GM19043 (cell line): ENCODE measurements around the gene TSPAN12.
"Not testable (repeated sequence)": the region's sequence is repeated elsewhere in the genome, so short reads cannot be mapped to it uniquely, and the experiment has no call there.

Experiments used
- ATAC-seq: cut with Tn5 transposase; IDR thresholded peaks from one replicate; pipeline ENCODE4 v1.9.1; 2021; ENCODE audit warnings: low read depth; ENCODE audit not compliant: unreplicated experiment

Gene TSPAN12, protein sequence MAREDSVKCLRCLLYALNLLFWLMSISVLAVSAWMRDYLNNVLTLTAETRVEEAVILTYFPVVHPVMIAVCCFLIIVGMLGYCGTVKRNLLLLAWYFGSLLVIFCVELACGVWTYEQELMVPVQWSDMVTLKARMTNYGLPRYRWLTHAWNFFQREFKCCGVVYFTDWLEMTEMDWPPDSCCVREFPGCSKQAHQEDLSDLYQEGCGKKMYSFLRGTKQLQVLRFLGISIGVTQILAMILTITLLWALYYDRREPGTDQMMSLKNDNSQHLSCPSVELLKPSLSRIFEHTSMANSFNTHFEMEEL

DNA sequence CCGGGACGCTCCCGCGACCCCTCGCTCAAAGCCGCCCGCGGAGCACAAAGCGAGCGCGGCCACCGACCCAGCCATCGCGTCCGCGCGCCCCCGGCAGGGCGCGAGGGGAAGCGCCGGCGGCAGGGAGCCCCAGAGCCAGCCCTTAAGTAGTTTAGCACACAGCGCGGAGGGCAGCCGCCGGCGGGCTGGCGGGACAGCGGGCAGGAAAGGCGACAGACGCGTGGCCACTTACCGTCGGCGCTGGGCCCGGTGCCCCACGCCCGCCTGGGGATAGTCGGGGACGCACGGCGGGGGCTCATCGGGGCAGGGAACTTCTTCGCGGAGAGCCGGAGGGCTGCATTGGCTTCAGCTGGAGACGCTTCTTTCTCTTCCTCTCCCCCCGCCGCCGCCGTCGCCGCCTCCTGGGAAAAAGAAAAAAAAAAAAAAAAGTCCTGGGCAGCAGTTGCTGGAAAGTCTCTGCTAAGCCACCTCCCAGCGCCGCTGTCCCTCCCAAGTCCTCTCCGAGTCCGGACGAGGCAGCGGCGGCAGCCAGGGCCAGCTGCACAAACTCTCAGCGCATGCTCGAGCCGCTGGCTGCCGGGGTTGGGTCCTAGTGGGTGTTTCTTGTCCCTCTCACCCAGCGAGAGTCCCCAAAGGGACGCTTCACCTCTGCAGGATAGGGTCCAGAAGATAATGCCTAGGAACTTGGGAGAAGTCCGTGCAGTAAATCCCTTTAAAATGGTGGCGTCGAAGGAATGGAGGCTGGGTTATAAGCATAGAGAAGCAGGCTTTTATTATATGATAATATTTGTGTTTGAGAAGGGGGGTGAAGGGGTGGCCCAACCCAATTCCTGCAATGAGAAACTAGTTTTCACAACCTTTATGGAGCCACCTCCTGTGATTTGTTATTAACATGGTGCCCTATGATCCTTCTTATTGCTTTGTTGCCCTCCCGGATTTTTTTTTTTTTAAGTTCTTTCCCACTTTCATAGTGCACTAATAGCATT lies at the start of gene TSPAN12:
TSPAN12 (minus strand) TSS at position 557 of the 986 bp plus-strand sequence. CDS start 1,381 bp downstream, outside the sequence.
- peak; percentile 74 for ATAC-seq

DNA sequence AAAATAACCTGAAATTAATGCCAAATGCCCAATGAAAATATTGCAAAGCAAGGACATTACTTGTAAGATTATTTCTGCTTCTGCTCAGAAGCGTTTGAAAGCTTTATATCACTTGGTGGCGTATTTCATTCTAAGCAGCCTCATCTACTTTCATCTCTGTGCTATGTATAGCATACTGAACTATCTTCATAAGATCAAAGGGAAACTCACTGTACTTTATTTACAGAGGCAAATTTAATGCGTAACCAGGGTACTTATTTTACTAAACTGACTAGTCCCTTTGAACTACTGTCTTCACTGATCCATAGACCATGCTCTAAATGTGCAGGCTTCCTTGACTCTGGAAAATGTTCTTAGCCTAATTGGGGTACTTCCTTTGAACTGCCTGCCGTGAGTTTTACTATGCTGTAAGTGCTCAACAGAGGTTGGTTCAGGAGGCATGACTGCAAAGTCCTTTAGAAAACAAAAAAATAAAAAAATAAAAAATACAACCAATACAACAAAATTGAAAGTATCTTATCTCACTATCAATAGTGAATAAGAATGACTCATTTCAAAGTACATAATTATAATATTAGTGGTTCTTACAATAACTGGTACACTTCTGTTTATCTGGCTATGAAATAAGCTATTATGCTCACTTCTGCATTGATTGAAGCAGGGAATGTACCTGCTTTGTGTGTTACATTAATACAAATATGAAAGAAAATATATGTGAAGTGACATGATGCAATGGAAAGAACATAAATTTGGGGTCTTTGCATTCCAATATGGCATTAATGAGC lies 41.0 kb upstream of the TSPAN12 start:
- peak; percentile 41 for ATAC-seq

DNA sequence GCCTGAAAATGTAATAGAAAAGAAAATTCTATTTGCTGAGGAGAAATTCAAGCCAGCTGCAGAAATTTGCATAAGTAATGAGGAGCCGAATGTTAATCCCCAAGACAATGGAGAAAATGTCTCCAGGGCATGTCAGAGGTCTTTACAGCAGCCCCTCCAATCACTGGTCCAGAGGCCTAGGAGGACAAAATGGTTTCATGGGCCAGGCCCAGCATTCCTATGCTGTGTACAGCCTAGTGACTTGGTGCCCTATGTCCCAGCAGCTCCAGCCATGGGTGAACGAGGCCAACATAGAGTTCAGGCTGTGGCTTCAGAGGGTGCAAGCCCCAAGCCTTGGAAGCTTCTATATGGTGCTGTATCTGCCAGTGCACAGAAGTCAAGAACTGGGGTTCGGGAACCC lies 37.3 kb upstream of the TSPAN12 start:
- ATAC-seq = not testable (repeated sequence)

DNA sequence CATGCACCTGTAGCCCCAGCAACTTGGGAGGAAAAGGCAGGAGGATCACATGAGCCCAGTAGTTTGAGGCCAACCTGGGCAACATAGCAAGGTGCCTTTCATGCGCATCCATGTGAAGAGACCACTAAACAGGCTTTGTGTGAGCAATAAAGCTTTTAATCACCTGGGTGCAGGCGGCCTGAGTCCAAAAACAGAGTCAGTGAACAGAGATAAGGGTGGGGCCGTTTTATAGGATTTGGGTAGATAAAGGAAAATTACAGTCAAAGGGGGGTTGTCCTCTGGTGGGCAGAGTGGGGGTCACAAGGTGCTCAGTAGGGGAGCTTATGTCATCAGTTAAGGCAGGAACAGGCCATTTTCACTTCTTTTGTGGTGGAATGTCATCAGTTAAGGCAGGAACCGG lies 27.7 kb upstream of the TSPAN12 start:
- not testable (repeated sequence) for ATAC-seq

DNA sequence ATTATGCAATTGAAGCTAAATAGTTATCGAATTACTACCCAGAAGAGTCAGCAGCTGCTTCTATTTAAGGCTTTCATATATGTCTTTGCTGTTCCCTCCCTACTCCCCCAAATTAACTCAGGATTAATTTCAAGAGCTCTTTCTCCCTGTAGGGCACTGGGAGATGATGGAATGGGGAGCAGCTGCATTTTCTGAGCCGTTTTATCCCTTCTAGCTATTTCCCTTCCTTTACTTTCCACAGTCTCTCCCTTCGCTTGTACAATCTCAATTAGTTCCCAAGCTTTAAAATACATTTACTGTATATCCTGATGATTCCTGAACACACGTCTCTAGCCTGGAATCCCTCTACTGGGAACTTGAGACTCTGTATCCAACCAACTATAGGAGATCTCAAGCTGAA lies 19.8 kb upstream of the TSPAN12 start:
- no peak for ATAC-seq

DNA sequence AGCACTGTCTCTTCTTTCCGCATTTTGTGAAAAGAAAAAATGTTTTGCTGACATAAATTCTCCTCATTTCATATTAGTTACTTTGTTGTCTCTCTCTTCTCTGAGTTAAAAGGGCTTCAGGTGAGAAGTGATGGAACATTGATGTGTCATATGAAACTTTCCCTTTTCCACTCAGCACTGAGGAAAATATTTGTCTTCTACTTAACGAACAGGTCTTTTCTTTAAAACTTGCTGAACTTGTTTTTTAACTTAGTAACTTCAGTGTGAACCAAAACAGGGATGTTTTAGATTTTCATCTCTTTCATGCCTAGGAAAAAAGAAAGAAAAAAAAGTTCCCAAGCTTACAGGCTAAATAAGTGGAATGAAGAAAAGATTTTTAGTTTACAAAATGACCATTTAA lies 19.0 kb upstream of the TSPAN12 start:
- no peak for ATAC-seq

DNA sequence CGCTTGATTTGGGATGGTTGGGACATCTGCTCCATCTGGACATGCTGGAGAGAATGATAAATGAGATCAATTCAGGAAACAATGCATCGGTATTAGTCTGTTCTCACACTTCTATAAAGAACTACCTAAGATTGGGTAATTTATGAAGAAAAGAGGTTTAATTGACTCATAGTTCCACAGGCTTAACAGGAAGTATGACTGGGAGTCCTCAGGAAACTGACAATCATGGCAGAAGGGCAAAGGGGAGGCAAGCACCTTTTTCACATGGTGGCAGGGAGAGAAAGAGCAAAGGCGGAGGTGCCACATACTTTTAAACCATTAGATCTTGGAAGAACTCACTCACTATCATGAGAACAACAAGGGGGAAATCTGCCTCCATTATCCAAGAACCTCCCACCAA lies 16.8 kb upstream of the TSPAN12 start:
- no peak for ATAC-seq

DNA sequence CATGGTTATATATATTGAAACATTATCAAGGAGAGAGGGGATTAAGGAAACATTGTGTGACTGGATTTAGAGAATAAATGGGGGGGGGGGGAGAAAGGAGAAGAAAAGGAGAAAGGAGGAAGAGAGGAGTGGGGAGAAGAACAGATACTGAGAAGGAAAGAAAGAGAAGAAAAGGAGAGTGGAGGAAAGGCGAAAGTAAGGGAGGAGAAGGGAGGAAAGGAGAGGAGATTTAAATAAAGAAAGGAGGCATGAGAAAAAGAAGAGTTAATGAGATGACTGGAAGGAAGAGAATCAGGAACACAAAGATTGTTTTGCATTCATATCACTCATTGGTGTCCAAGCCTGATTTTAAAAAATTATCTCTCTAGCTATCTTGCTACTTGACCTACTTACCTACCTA lies 16.1 kb upstream of the TSPAN12 start:
- ATAC-seq = no peak

DNA sequence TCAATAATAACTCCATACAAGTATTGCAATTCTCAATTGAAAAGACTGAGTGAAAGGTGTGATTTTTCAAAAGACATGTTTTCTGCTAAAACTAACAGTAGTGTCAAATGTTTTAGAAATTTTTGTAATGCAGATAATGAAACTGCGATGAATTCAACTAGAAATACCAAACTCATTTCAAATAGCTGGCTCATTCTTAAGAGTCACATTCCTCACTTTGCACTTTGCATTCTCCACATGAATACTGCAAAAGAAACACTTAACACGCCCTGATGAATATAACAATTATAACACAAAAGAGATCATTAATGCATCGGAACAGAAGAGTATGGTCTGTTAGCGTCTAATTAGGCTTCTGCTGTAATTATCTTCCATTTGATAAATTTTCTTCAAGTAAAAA lies 15.5 kb upstream of the TSPAN12 start:
- ATAC-seq = no peak

DNA sequence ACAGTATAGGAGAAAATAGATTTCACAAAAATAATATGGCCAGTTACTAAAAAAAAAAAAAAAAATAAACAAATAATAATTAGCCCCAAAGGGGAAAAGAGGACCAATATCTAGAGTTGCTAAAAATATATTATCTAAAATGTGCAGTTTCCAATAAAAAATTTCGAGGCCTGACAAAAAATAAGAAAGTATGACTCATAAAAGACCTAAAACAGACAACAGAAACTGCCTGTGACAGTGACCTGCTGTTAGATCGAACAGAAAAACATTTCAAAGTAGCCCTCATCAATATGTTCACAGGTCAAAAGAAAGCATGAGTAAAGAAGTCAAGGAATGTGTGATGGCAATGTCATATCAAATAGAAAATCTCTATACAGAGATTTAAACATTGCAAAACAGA lies 11.8 kb upstream of the TSPAN12 start:
- ATAC-seq = peak; percentile 52

DNA sequence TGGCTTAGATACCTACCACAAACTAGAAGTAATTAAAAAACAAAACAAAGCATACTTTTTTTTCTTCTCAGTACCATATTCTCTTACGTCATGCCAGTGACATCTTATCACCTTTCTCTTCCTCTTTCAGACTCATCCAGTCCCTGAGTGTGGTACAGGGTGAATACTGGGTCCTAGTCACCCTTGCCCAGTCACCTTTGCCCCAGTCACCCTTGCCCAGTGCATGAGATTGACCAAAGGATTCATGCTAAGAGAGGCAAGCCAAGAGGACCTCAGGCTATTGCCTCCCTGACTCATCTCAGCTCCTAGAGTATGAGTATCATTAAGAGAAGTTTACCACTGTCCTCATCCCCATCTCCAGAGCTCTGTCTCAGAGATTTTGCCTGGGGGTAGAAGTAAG lies 10.0 kb upstream of the TSPAN12 start:
- no peak for ATAC-seq

DNA sequence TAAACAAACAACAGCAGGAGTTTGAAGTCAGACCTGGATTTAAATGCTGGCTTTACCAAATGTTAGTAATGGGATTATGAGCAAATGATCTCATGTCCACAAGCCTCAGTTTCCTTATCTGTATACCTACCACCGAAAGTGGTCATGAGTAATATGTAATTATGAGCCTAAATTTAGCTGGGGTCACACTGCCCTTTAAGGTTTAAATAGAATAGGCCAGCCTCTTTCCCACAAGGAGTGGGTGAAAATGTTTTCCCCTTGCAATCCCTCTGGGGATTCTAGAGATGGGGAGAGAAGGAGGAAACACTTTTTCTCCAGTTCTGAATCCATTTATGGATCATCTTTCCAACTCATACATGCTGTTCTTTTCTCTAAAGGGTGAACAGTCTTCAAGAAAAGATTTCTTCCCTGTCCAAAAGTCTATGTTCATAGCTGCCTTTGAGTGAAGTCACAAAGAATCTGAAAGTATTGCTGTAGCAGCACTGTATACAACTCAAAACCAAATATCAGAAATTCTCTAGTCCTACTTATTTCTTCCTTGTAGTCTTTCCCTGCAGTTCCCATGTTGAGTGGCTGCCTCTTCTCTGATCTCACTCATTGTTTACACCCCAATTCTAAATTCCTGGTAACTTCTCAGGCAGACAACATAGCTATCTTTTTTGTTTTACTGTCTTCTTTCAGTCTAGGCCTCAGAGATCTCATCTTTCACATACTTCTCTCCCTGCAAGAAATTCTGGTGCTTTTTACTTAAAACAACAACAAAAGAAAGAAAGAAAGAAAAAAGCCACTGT lies 7.4 kb upstream of the TSPAN12 start:
- no peak for ATAC-seq

DNA sequence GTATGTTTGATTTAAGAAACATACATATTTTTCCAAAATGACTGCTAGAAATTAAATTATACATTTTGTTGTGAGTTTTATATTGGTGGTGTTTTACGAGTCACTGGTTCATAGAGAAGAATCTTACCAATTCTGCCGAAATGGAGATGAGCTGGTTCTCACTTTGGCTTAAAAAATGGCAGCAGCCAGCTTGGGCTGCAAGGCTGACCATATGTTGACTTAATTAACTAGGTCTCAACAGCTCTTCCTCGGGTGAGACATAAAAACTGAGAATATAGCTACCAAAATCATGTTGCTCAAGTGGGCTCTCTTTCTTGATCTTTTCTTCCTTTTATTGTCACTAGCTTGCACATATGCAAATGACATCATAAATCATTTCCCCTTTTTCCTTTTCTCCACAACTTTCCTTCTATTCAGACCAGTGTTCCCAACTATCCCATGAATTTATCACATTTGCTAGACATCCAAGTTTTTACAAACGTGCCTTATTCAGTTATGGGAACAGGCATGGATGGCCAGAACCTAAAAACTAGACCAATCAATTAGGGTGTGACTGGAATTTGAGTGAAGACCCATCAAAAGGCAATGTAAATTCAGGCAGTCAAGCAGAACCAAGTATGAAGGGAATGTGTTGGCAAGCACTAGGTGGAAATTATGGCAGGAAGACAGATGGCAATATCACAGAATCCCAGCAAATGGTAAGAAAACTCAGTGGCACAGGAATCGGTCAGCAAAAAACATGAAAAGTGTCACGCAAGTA lies 6.4 kb upstream of the TSPAN12 start:
- no peak for ATAC-seq

DNA sequence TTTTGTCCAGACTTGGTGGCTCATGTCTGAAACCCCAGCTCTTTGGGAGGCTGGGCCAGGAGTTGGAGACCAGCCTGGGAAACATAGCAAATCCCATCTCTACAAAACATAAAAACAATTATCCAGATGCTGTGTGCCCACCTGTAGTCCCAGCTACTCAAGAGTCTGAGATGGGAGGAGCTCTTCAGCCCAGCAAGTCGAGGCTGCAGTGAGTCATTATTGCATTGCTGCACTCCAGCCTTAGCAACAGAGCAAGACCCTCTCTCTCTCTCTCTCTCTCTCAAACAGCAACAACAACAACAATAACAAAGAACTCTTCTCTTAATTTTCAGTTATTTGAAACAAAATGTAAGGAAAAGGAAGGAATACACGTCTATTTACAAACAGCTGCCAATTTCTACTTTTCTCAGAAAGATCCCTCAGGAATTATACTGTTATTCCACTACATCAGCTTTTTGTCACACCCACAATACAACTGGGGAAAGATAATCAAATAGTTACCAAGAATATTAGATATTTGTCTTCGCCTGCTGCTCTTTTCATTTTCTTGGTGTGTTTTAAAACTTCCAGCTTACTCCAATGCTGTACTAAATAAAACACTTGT lies 5.1 kb upstream of the TSPAN12 start:
- ATAC-seq = no peak

DNA sequence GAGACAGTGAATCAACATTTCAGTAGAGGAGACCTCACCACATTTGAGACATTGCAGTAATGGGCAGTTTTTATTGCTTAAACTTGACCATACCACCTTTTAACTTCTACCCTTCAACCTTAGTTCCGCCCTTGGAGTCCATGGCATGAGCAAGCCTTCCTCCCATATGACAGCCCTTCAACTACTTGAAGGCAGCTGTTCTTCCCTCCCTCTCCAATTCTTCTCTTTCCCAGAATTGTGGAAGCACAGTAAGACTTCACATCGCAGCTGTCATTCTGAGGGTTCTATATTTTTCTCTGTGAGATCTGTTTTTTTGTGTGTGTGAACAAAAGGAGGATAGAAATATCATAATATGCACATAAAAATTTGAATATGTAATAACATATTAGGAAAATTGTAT lies 2.2 kb upstream of the TSPAN12 start:
- no peak for ATAC-seq

DNA sequence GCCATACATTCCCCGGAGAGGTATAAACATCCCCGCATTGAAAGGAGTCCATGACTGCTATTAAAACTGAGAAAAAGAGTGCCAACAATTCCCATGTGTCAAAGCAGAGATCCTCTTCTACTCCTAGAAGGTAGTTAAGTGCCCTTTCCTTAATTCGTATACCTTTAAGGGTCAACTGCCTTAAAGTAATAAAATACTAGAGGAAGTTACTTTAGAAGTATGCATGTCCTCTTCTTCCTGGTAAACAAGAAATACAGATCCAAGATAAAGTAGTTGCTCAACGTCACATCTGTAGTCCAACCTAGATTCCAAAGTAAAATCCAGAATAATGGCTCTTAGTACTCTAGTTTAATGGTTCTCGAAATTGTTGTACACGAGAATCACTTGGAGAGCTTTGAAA lies 1.5 kb upstream of the TSPAN12 start:
- no peak for ATAC-seq

DNA sequence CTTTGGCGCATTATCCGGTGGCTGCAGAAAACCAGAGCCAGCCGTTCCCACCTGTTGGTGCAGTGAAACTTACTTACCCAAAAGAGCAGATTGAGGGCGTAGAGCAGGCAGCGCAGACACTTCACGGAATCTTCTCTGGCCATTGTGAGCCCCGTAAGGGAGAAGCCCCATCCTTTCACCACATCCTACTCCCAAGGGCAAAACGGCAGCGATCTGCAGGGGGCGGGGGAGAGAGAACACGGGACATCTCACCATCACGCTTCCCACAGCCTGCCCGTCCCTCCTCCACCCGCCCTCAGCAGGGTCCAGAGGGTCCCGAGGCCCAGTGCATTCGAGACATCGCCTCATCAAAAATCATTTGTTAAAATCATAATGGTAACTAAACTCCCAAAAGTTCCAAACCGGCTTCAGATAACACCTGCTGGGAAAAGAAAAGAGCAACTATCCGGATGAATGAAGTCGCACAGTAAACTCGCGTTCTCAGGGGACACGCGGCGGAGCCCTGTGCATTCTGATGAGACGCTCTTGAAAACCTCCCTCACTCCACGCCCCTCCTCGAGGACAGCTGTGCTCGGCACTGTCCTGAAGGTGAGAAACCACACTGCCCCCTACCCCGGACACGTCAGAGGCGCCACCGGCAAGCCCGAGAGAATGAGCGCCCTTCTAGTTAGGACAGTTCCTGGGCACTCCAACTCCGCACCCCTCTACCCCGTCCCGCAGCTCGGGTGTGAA lies 1.2 kb downstream of the TSPAN12 start:
- ATAC-seq = peak; percentile 68

DNA sequence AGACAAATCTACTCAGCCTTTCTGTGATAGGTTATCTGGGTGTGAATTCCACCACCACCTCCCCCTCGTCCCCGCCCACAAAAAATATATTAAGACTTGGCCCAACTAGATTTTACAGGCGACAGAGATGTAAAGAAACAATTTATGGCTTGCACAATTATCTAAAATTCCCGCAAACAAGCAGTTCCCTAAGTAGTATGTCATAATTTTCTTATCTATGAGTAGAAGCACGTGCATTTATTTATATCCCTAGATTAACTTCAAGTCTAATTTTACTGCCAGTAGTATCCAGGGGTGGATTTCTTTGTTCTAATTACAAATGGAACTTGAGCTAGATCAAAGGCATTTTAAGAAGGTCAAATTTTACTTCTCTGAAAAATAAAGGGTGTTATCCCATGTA lies 1.7 kb downstream of the TSPAN12 start:
- no peak for ATAC-seq
